CD4-positive, alpha-beta T cell treated with Interferon alpha-2 for 1 hour (primary cell): ENCODE measurements around the gene NUP88.

Source experiments
- DNase-seq, 2 donors: peaks; one replicate each; pipeline ENCODE4 v3.0.0-alpha.2; 2020 to 2022

Gene NUP88

DNA sequence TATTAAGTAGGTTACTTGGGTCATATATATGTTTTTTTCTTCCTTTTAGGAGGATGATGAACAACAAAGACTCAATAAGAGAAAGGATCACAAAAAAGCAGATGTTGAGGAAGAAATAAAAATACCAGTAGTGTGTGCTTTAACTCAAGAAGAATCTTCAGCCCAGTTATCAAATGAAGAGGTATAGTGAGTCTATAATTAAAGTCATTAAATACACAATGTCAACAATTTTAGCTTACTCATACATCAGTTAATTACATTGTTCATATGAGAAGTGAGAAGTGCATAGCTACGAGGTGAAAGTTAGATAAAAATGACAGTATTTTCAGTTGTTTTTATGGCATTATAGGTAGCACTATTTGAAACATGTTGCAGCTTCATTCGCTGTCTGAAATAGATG is 65.2 kb downstream of the NUP88 start:
- DNase-seq = no peak

DNA sequence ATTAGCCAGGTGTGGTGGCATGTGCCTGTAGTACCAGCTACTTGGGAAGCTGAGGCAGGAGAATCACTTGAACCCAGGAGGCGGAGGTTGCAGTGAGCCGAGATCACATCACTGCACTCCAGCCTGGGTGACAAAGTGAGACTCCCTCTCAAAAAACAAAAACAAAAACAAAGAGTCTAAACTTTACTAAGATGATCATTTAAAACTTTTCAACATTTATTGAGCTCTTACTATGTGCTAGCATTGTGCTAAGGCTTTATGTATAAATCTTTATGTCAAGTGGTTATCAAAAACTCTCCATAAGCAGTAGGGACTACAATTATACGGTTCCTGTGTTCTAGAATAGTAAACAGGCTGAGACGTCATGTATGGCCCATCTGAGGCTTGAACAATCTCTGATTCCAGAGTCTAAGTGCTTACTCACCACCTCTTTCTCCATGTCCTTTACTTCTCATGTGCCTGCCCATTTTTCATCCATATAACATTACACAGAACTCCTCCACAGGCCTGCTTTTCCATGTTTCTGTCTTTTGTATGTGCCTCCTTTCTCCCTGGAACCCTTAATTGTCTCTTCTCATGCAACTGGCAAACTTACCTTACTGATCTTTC is 66.7 kb downstream of the NUP88 start:
- DNase-seq = no peak

GRCh38 chr17:5344914-5345313 is 74.5 kb downstream of the NUP88 start:
- DNase-seq = no peak
